ENCODE results near the gene KXD1.
"Not testable (repeated sequence)": the region's sequence is repeated elsewhere in the genome, so short reads cannot be mapped to it uniquely, and the experiment has no call there.

KXD1 gene

DNA sequence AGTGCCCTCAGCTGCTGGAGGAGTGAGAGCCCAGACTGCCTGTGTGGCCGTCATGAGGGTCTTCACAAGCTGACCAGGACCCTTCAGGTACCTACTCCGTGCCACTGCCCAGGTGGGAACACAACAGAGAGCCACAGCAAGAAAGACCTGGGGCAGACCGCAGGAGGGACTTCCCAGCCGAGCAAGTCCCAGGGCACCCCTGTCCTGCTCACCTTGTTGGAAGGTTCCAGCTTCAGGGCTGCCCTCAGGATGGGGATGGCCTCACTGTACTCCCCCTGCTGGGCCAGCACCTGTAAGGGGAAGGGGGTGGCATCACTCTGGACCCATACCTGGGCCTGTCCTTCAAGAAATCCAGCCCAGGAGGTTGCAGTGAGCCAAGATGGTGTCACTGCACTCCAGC, 24.6 kb upstream of the KXD1 start:
- no peak for DNase-seq (ENCODE audit: low read depth in 1 of 2, low spot score in 1 of 2)

GRCh38 chr19:18536475-18536874, 21.2 kb upstream of the KXD1 start:
- DNase-seq (ENCODE audit: low read depth in 1 of 2, low spot score in 1 of 2), result no peak

DNA sequence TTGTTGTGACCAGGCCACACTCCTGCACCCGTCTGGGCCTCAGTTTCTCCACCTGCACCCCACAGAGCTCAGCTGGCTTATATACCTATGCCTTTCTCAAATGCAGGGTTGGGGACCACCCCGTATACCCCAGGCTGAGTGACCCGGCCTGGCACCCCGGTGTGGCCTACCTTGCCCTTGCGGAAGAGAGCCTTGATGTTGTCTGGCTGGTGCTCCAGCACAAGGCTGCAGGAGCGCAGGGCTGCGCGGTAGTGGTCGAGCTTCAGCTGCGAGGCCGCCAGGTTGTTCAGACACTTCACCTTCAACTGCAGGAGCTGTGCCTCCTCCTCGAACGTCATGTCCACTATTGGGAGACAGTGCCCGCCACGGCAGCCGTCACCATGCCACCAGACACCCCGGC, 20.2 kb upstream of the KXD1 start:
- no peak for DNase-seq (ENCODE audit: low read depth in 1 of 2, low spot score in 1 of 2)

DNA sequence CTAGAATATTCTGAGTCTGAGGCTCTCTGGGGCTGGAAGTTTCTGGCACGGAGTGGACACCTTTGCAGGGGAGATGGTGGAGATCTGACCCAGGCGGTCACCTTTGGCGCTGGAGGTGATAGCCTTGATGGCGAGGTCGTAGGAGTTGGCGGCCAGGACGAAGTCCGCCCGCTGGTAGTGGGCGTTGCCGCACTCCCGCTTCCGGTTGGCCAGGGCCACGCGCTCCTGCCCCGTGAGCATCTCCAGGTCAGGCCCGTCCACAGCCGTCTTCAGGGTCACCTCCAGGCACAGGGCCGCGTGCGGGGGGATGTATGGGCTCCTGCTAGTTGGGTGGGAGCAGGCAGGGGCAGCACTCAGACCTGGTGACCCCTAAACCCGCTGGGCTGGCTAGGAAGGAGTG, 19.6 kb upstream of the KXD1 start:
- DNase-seq (ENCODE audit: low read depth in 1 of 2, low spot score in 1 of 2), result no peak

GRCh38 chr19:18539372-18539771, 18.3 kb upstream of the KXD1 start:
- no peak for DNase-seq (ENCODE audit: low read depth in 1 of 2, low spot score in 1 of 2)

DNA sequence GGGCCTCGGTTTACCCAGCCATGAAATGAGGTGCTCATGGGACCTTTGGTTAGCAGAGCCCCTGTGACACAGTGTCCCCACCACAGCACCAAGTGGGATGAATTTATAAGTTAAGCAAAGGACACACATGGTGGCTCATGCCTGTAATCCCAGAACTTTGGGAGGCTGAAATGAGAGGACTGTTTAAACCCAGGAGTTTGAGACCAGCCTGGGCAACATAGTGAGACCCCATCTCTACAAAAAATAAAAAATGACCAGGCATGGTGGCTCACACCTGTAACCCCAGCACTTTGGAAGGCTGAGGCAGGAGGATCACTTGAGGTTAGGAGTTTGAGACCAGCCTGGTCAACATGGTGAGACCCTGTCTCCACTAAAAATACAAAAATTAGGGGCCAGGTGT, 17.5 kb upstream of the KXD1 start:
- DNase-seq (ENCODE audit: low read depth in 1 of 2, low spot score in 1 of 2), result not testable (repeated sequence)

- no peak for DNase-seq (ENCODE audit: low read depth in 1 of 2, low spot score in 1 of 2)
These were observed 16.2 kb upstream of the KXD1 start for GRCh38 chr19:18541258-18541991.

DNA sequence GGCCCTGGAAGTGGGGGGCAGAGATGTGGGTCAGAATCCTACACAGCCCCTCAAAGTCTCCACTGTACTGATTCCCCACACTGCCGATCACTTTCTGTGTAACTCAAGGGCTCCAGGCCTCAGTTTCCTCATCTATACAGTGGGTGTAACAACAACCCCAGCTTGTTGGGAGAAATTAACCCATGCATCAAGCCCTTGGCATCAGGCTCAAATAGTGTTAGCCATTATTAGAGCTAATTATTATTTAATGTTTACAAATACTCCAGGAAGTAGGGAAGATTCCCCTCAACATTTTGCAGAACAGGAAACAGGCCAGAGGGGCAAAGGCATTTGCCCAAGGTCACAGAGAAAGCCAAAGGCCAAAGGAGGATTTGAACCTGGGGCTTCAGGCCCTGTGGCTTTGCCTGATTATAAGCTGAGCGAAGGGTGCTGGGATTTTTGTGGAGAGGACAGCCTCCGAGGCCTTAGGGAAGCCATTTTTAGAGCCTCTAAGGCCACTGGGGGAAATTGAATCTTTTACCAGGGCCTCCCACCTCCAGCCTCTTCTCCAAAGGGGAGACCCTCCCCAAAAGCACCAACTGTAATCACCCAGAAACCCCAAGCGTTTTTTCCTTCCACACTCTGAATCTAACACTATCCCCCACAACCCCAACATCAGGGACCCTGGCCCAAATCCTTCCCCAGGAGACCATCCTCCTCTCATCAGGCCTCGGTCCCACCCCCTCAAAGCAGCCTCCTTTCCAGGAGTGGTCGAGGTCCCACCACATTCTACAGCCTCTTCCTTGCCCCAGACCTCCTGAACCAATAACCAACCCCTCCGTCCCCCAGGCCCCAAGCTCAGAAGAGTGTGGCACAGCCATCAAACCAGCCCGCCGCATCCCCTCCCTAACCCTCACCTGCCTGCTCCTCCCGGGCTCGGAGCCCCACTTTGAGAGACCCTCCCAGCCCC, 15.4 kb upstream of the KXD1 start:
- DNase-seq (ENCODE audit: low read depth in 1 of 2, low spot score in 1 of 2), result no peak

DNA sequence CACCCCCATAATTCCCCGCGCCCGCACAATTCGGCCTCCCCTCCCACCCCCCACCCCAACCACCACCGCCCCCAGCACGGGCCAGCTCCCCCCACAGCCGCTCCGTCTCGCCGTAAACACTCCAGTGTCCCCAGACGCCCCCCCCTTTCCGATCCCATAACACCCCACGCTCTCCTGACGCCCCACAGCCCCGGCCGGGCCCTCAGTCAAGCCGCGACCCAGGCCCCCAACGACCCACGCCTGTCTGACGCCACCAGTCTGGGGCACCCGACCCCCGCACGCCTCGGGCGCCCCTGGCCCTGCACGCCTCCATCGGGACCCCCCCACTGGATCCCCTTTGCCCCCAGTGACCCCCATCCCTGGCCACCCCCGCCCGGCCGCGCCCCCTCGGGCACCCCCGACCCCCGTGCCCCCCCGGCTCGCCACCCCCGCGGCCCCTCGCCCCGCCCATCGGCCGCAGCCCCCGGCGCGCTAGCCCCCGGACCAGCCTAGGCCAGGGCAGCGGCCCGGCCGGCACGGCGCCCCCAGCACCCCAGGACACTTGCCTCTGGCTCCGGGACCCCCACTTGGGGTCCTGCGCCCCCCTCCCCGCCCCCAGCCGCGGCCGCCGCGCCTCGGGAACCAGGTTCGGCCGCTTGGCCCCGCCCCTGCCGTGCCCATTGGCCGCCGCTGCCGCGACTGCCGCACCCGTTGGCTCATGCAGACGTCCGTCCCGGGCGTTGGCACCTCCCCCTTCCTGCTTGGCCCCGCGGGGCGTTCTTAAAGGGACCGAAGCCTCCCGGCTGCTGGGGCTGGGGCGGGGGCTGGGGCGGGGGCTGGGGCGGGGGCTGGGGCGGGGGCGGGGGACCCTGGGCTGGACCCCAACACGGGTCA, 14.5 kb upstream of the KXD1 start, which contains the start of gene FKBP8:
FKBP8 (minus strand) TSS at position 633 of the 873 bp plus-strand sequence. CDS start 1,603 bp downstream, outside the sequence.
- DNase-seq (ENCODE audit: low read depth in 1 of 2, low spot score in 1 of 2), result peak; percentile 92

DNA sequence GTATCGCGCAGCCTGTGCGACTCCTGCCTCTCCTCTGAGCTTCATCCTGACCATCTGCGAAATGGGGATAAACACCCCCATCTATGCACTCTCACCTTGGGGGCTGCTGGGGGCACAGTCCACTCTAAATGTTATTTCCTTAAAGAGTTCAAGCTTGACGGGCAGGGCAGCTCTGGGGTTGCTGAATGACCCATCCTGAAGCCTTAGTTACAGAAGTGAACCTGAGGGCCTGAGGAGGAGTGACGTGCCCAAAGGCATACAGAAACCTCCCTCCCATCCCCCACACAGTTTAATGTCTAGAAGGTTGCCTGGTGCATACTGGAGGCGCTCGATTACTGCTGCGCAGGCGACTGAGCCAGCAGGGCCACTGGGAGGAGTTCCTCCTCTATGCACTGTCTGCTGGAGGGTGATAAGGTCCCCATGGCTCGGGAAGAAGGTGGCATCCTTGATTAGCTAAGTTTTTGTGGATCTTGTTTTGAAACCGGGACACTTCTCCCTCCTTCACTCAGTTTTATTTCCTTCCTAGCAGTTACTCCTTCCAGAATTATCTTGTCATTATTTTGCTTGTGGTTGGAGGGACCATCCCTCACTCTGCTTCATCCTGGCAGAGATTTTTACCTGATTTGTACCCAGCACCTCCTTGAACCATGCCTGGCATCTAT, 13.7 kb upstream of the KXD1 start:
- DNase-seq (ENCODE audit: low read depth in 1 of 2, low spot score in 1 of 2), result peak; percentile 27 to 50

DNA sequence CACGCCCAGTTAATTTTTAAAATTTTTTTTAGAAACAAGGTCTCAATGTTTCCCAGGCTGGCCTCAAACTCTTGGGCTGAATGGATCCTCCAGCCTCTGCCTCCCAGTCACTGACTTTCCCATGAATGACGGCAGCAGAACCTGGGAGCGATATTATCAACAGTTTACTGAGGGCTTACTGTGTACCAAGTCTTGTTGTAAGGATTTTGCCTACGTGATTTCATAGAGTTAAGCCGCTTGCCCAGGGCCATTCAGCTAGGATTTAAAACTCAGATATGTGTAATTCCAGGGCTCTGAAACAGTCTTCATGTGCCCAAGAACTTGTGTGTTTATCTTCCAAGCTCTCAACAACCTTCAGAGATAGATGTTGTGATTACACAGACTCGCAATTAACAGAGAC, 6.0 kb upstream of the KXD1 start:
- DNase-seq (ENCODE audit: low read depth in 1 of 2, low spot score in 1 of 2), result no peak

DNA sequence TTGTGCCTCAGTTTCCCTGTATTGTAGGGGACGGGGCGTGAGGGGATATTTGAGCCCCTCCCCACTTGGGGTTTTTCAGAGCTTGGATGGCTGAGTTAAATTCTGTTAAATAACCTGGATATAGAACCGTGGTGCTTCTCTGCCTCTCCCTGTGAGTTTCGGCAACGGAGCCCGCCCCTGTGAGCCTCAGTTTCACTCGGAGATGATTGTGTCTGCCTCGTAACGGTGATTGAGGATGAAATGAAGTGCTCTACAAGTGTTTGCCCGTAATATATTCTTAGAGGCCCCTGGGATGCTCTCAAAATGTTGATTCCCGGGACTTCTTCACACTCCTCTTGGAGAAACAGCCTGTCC, 509 bp downstream of the KXD1 start:
- no peak for DNase-seq (ENCODE audit: low read depth in 1 of 2, low spot score in 1 of 2)

- no peak for DNase-seq (ENCODE audit: low read depth in 1 of 2, low spot score in 1 of 2)
These were observed 934 bp downstream of the KXD1 start for GRCh38 chr19:18558604-18559003.

- DNase-seq (ENCODE audit: low read depth in 1 of 2, low spot score in 1 of 2), result no peak
These were observed 2.0 kb downstream of the KXD1 start for GRCh38 chr19:18559685-18560084.

DNA sequence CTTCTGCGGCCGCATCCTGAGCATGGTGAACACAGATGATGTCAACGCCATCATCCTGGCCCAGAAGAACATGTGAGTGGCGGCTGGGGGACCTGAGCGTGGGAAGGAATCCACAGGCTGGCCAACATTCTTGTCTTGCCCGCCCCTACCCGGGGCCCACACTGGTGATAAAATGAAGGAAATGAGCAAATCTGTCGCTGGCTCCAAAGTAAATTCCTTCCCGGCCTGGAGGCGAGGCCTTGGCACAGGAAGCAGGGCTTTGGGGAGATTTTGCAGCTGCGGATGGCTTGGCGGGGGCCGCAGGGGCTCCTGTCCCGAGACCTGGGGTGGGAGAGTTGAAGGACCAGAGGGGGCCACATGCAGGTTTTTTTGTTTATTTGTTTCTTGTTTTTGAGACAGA, 4.4 kb downstream of the KXD1 start:
- DNase-seq (ENCODE audit: low read depth in 1 of 2, low spot score in 1 of 2), result no peak

- no peak for DNase-seq (ENCODE audit: low read depth in 1 of 2, low spot score in 1 of 2)
These were observed 9.3 kb downstream of the KXD1 start for GRCh38 chr19:18566953-18567352.

- DNase-seq (ENCODE audit: low read depth in 1 of 2, low spot score in 1 of 2), result no peak
These were observed 10.7 kb downstream of the KXD1 start for GRCh38 chr19:18568367-18568766.

DNA sequence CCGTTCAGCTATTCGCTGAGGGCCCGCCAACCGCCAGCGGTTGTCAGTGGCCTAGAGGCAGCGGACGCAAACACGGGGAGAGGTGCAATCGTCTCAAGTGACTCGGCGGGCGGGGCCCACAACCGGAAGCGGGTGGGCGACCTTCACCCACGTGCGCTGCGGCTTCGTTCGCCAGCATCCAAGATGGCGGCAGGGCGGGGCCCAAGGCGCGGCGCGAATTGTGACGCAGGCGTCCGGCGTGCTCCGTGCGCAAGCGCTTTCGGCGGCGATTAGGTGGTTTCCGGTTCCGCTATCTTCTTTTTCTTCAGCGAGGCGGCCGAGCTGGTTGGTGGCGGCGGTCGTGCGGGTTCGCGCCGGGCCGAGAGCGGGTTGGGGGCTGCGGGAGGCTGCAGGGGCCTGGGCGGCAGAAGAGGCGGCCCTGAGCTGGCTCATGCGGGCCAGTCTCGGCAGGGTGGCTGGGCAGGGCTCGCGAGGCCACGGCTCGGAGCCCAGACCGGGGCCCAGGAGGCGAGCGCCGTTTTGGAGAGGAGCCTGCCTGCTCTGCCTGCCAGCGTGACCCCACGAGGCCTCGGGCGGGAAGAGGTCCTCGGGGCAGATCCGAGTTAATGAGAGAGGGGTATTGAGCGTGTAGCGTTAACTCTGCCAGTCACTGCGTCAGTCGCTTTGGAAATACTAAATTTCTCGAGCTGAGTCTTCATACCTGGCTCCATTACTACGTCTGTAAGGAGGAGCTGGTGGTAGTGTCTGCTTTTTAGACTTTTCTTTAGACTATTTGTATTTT, 14.1 kb downstream of the KXD1 start, which contains the start of gene UBA52:
UBA52 (plus strand) TSS at position 294 of the 781 bp plus-strand sequence. CDS start 1,444 bp downstream, outside the sequence.
- peak; percentile 98 to 99 for DNase-seq (ENCODE audit: low read depth in 1 of 2, low spot score in 1 of 2)

DNA sequence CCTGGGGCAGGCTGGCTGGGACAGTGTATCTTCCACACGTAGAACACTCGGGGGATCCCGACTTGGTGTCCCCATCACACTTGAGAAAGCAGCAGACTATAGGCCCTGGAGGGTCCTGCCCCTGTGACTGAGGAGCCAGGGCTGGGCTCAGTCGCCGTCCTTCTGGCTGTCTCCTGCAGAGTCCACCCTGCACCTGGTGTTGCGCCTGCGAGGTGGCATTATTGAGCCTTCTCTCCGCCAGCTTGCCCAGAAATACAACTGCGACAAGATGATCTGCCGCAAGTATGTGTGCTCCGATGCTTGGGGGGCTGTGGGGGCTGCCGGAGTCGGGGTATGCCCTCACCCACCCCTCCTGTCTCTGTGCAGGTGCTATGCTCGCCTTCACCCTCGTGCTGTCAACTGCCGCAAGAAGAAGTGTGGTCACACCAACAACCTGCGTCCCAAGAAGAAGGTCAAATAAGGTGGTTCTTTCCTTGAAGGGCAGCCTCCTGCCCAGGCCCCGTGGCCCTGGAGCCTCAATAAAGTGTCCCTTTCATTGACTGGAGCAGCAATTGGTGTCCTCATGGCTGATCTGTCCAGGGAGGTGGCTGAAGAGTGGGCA, 17.1 kb downstream of the KXD1 start:
- DNase-seq (ENCODE audit: low read depth in 1 of 2, low spot score in 1 of 2), result no peak

Measured in stimulated activated CD4-positive, alpha-beta T cell treated with anti-CD3 and anti-CD28 coated beads, Interleukin-15, amount 100 ng/mL, for 1 hour (primary cell).